T-cell (primary cell): ENCODE data around the gene FOXP1. TPM values are rescaled to one million over a fixed set of nuclear protein-coding genes. Genes with fewer than 3 reads are reported as not detected.
A peak's percentile ranks its signal among the peaks of the same experiment; 100 is the strongest.

Experiments used
- ATAC-seq, 4 experiments: fragments of 200-7000 bp in 3 of 4; fragments of 150-1000 bp in 1 of 4; cut with Tn5 transposase; replicated peaks in 1 of 4; 1 replicate in 3 of 4; 2 replicates in 1 of 4; pipeline ENCODE4 v1.10.0; 2021; ENCODE audit warnings: moderate library complexity in 3 of 4, mild to moderate bottlenecking in 2 of 4, moderate number of reproducible peaks in 1 of 4
- CTCF ChIA-PET, 2 donors: fragments of 300-600 bp; sonication (Branson Sonifier 250); formaldehyde crosslinking; loops; one replicate each; lab custom pipeline; 2022; ENCODE audit warnings: antibody characterized with exemption in 2 of 2; lab: Charles Lee
- POLR2A ChIA-PET, 2 donors: fragments of 300-600 bp; sonication (Branson Sonifier 250); formaldehyde crosslinking; loops; one replicate each; lab custom pipeline; 2022; ENCODE audit warnings: antibody characterized with exemption in 2 of 2; lab: Charles Lee
- DNase-seq, 35 experiments: peaks; one replicate each; pipeline versions ENCODE4 v3.0.0 to v3.0.0-alpha.2; 2013 to 2023
- H3K27ac ChIP-seq: one replicate; pipeline ENCODE4 v1.5.1; 2013; ENCODE audit warnings: low read length
- H3K27me3 ChIP-seq, 2 experiments: replicated peaks in 1 of 2; 1 replicate in 1 of 2; 2 replicates in 1 of 2; pipeline versions ENCODE4 v1.6.1 to v1.7.0; 2013; ENCODE audit warnings: low read length in 1 of 2, mixed read lengths in 1 of 2; ENCODE audit not compliant: control insufficient read depth in 2 of 2, insufficient read depth in 2 of 2; ENCODE audit errors: extremely low read depth in 1 of 2
- H3K36me3 ChIP-seq, 2 donors: 1 replicate in 1 of 2; 2 replicates in 1 of 2; pipeline versions ENCODE4 v1.6.1 to v1.7.0; 2013; ENCODE audit warnings: low read length in 1 of 2; ENCODE audit not compliant: control insufficient read depth in 2 of 2, insufficient read depth in 1 of 2; ENCODE audit errors: extremely low read depth in 1 of 2
- H3K4me1 ChIP-seq, 2 experiments: 1 replicate in 1 of 2; 2 replicates in 1 of 2; pipeline versions ENCODE4 v1.6.1 to v1.7.0; 2013; ENCODE audit warnings: low read length in 2 of 2, mixed read lengths in 1 of 2; ENCODE audit not compliant: insufficient read depth in 2 of 2, control insufficient read depth in 1 of 2; ENCODE audit errors: extremely low read depth in 1 of 2
- H3K4me3 ChIP-seq, 2 donors: 1 replicate in 1 of 2; 2 replicates in 1 of 2; pipeline versions ENCODE4 v1.5.1 to v1.7.0; 2013; ENCODE audit warnings: mild to moderate bottlenecking in 2 of 2, low read length in 1 of 2, moderate library complexity in 1 of 2; ENCODE audit not compliant: control insufficient read depth in 1 of 2; ENCODE audit errors: extremely low read depth in 1 of 2
- H3K9me3 ChIP-seq: 2 replicates; pipeline ENCODE4 v1.7.0; 2013
- H3K27ac Mint-ChIP-seq, 2 donors: one replicate each; pipeline ENCODE4 v1.8.0; 2020 to 2021; ENCODE audit warnings: mild to moderate bottlenecking in 2 of 2, mixed read lengths in 2 of 2
- H3K27me3 Mint-ChIP-seq, 2 donors: one replicate each; pipeline ENCODE4 v1.8.0; 2021 to 2022; ENCODE audit warnings: mixed read lengths in 2 of 2
- H3K36me3 Mint-ChIP-seq: one replicate; pipeline ENCODE4 v1.8.0; 2021; ENCODE audit warnings: mixed read lengths
- H3K4me1 Mint-ChIP-seq, 3 donors: one replicate each; pipeline ENCODE4 v1.8.0; 2020 to 2022; ENCODE audit warnings: mixed read lengths in 3 of 3, mild to moderate bottlenecking in 1 of 3
- H3K4me3 Mint-ChIP-seq, 3 donors: one replicate each; pipeline ENCODE4 v1.8.0; 2020 to 2022; ENCODE audit warnings: mild to moderate bottlenecking in 3 of 3, mixed read lengths in 3 of 3, moderate library complexity in 3 of 3
- H3K9me3 Mint-ChIP-seq, 3 donors: one replicate each; pipeline ENCODE4 v1.8.0; 2020 to 2022; ENCODE audit warnings: mixed read lengths in 3 of 3
- WGBS: methylation state at CpG from one replicate; pipeline ENCODE4 v1.1.5; 2013; ENCODE audit warnings: missing lambda C conversion rate; ENCODE audit not compliant: insufficient coverage; 5-methylcytosine and 5-hydroxymethylcytosine counted together
- total RNA-seq, 35 experiments: library from RNA in 6 of 35; stranded (reverse) in 6 of 35; fragments of 120-200 nt in 1 of 35; gene quantifications; one replicate each; pipeline versions ENCODE4 v1.2.1 to v1.2.4 and lab custom pipeline; 2013 to 2026

The FOXP1 gene
- total RNA-seq, 5 donors from 2014 or later (not counting 1 experiment from before 2014, with no cell fraction given): 258 to 586 (median 290) TPM

DNA sequence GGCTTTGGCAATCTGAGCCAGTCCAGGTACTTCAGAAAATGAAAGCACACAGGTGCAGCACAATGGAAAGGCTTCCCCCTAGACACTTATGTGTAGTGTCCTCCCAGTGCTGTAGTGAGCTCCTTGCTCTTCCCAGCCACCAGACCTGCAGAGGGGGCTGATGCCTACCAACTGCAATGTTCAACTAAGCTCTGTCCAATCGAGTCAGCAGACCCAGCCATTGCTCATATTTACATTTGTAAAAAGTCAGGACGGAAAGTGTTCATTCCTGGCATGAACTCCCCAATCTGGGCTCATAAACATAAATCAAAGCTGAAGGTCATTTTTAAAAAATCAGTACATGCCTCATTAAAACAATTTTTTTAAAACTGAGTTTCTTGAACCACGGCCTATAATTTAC, 73.0 kb downstream of the FOXP1 start:
- H3K27me3 ChIP-seq: no peaks in the 10 kb centered on the region
- peaks cover 16 to 17% of the 10 kb centered on the region in 2 experiments for H3K4me1 ChIP-seq
- no peaks in the 10 kb centered on the region for H3K9me3 ChIP-seq
- no peak for ATAC-seq
- no peaks in the 10 kb centered on the region for H3K36me3 ChIP-seq
- Mint-ChIP-seq H3K36me3 (peaks cover 4% of the 10 kb centered on the region), H3K27ac (peak overlapping the region; percentile 45 to 78), H3K27me3 (no peaks in the 10 kb centered on the region), H3K9me3 (no peaks in the 10 kb centered on the region), H3K4me3 (peak overlapping the region in 1 of 3 donors; percentile 8), H3K4me1 (peaks cover 15 to 61% (median 24%) of the 10 kb centered on the region in 3 donors)
- WGBS: no CpG with 5 or more reads among the region's 3 CpGs
- DNase-seq: no peak
- H3K27ac ChIP-seq: no peak overlapping the region
- CTCF ChIA-PET: interaction anchor here (0.6 to 2.2 kb wide), 6 partner anchors 9 to 135 kb away, joined by 3 to 14 read pairs (median 4); no protein-coding TSS in a partner anchor
- no peak overlapping the region for H3K4me3 ChIP-seq
- POLR2A ChIA-PET: interaction anchor here (0.6 to 0.8 kb wide), 2 partner anchors 206 to 381 kb away, joined by 3 read pairs; no protein-coding TSS in a partner anchor

DNA sequence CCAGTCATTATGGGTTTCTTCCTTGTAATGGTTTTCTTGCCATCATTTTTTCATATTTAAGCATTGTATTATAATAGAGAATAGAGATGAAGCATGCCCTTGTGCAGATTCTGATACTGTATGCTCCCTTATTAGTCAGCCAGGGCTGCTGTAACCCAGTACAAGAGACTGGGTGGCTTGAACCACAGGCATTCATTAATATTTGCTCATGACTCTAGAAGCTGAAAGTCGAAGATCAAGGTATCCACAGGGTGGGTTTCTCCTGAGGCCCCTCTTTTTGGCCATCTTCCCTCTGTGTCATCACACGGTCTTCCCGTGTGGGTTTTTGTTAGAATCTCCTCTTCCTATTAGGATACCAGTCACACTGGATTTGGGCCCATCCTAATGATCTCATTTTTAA, 74.5 kb downstream of the FOXP1 start:
- H3K4me1 ChIP-seq: peaks cover 16 to 17% of the 10 kb centered on the region in 2 experiments
- POLR2A ChIA-PET: interaction anchor here (0.6 to 1.0 kb wide), 2 partner anchors 13 to 58 kb away, joined by 3 to 5 read pairs; no protein-coding TSS in a partner anchor
- Mint-ChIP-seq H3K27ac (peak overlapping the region in 1 of 2 donors; percentile 59), H3K4me3 (no peak overlapping the region), H3K36me3 (peaks cover 4% of the 10 kb centered on the region), H3K9me3 (no peaks in the 10 kb centered on the region), H3K27me3 (no peaks in the 10 kb centered on the region), H3K4me1 (peaks cover 24 to 63% (median 32%) of the 10 kb centered on the region in 3 donors)
- H3K4me3 ChIP-seq: no peak overlapping the region
- no peaks in the 10 kb centered on the region for H3K9me3 ChIP-seq
- WGBS: no CpG with 5 or more reads among the region's 3 CpGs
- no peak overlapping the region for H3K27ac ChIP-seq
- DNase-seq (no peak), ATAC-seq (no peak)
- H3K36me3 ChIP-seq: no peaks in the 10 kb centered on the region
- CTCF ChIA-PET: interaction anchor here (0.5 to 1.0 kb wide), 4 partner anchors 67 to 505 kb away, joined by 3 to 5 read pairs (median 4); no protein-coding TSS in a partner anchor
- H3K27me3 ChIP-seq: no peaks in the 10 kb centered on the region

DNA sequence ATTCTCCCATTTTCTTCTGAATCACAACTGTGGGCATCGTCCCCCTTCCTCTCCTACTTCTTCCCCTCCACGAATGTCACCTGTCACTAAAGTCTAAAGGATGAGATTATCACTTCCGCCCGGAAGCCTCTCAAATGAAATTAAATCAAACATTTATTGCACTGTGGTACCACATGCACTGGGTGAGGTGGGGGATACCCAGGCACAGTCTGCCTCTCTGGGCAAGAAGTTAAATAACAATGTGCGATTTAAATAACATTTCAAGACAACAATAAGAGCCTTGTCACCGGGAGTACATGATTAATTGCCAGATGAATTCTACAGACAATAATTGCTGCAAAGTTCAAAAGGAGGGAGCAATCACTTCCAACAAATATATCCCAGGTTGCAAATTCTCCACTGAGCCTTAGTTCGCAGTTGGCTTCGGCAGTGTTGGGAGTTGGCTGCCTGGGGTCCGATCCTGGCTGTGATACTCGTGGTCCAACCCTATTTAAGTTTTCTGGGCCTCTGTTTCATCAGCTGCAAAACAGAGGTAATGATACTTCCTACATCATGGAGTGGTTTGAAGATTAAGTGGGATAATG, 77.7 kb downstream of the FOXP1 start:
- no peaks in the 10 kb centered on the region for H3K9me3 ChIP-seq
- peaks cover 16% of the 10 kb centered on the region for H3K36me3 Mint-ChIP-seq
- CTCF ChIA-PET: interaction anchor here in 1 of 2 donors (0.6 kb wide), 2 partner anchors 47 to 89 kb away, joined by 3 read pairs; no protein-coding TSS in a partner anchor
- H3K4me3 Mint-ChIP-seq: no peak overlapping the region
- H3K4me3 ChIP-seq: no peak overlapping the region
- no peaks in the 10 kb centered on the region for H3K27me3 Mint-ChIP-seq
- H3K9me3 Mint-ChIP-seq: peaks cover 0 to 5% (median 0%) of the 10 kb centered on the region in 3 donors
- H3K27ac ChIP-seq: no peak overlapping the region
- 93% methylated on average over 3 of the region's 10 CpGs for WGBS
- no peak for ATAC-seq
- peaks cover 5 to 14% of the 10 kb centered on the region in 2 experiments for H3K4me1 ChIP-seq
- peak overlapping the region in 1 of 2 donors; percentile 9 for H3K27ac Mint-ChIP-seq
- no peaks in the 10 kb centered on the region for H3K27me3 ChIP-seq
- peaks cover 52 to 68% (median 57%) of the 10 kb centered on the region in 3 donors for H3K4me1 Mint-ChIP-seq
- H3K36me3 ChIP-seq: no peaks in the 10 kb centered on the region
- POLR2A ChIA-PET: no interaction called here
- no peak for DNase-seq

DNA sequence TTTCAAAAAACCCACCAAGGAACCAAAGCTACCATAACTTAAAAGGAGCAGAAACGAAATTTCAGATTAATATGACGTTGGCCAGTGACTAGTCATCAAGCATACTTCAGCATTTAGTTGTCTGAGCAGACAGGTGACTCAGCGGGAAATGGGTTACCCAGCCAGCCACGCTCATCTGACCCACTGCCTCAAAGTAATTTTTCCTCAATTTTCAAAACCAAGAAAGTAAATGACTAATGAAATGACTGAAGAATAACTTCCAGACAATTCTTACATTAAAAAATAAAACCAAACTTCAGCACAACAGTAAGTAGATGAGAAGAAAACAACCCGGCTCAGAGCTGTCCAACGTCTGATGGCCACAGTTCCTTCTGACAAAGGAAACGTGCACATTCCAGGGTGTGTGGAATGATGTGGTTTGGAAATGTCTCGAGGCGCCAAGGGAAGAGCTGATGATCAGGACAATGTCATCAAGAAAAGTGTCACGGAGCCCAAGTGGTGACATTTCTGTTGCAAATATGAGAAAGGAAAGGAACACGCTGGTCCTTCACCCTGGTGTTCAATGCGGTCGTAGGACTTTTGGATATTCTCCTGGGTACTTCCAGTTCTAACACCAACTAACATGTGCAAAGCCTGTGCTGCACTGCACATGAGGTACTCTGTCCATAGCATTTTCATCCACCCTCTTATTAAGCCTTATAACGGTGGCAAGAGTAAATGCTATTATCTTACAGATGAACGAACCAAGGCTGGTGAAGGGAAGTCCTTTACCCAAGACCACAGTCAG, 79.1 kb downstream of the FOXP1 start:
- Histone ChIP-seq H3K4me3 (no peak overlapping the region), H3K27me3 (no peaks in the 10 kb centered on the region), H3K27ac (no peak overlapping the region), H3K36me3 (no peaks in the 10 kb centered on the region), H3K4me1 (peaks cover 2 to 9% of the 10 kb centered on the region in 2 experiments), H3K9me3 (no peaks in the 10 kb centered on the region)
- ChIA-PET CTCF (no interaction called here), POLR2A (interaction anchor here in 1 of 2 donors (0.6 kb wide), 1 partner anchor 10 kb away, joined by 3 read pairs; no protein-coding TSS in a partner anchor)
- Mint-ChIP-seq H3K4me1 (peaks cover 57 to 64% (median 58%) of the 10 kb centered on the region in 3 donors), H3K36me3 (peaks cover 21% of the 10 kb centered on the region), H3K27ac (peak overlapping the region; percentile 75 to 78), H3K4me3 (no peak overlapping the region), H3K27me3 (no peaks in the 10 kb centered on the region), H3K9me3 (peaks cover 0 to 5% (median 4%) of the 10 kb centered on the region in 3 donors)
- peak in 2 of 4 experiments; percentile 38 to 71 for ATAC-seq
- WGBS: 85% methylated on average over 7 of the region's 15 CpGs
- peak in 1 of 35 experiments; percentile 35 for DNase-seq

DNA sequence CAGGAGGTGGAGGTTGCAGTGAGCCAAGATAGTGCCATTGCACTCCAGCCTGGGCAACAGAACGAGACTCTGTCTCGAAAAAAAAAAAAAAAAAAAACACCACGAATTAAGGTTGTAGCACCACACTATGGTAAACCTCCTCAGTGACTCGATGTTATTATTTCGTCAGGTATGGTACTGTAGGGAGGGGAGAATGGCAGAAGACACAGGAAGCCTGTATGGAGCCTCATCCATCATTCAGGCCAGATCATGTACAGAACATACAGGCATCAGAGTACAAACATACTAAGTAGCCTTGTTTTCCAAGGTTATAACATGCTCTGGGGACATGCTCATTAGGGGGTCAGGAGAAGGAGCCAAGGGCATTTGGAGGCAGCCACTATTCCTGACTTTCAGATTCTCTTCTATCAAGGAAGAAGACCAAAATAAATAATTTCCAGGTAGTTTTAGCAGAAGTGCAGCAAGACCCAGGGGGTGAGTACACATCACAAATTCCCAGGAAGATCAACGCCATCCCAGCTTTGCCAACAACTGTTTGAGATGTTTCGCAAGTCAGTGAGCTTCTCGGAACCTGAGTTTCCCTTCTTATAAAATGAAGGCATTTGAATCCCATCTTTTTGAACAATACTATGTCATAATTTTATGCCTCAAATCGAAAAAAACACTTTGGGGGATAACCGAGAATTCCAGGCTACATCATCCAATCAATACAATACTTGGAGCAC, 79.8 kb downstream of the FOXP1 start:
- Mint-ChIP-seq H3K36me3 (peaks cover 21% of the 10 kb centered on the region), H3K4me1 (peaks cover 60 to 63% (median 61%) of the 10 kb centered on the region in 3 donors), H3K9me3 (peaks cover 0 to 5% (median 4%) of the 10 kb centered on the region in 3 donors), H3K27ac (peak overlapping the region; percentile 78 to 80), H3K27me3 (no peaks in the 10 kb centered on the region), H3K4me3 (no peak overlapping the region)
- CTCF ChIA-PET: no interaction called here
- DNase-seq: no peak
- ATAC-seq: peak in 1 of 4 experiments; percentile 24
- POLR2A ChIA-PET: interaction anchor here in 1 of 2 donors (0.6 kb wide), 1 partner anchor 10 kb away, joined by 3 read pairs; no protein-coding TSS in a partner anchor
- Histone ChIP-seq H3K4me1 (peaks cover 2 to 10% of the 10 kb centered on the region in 2 experiments), H3K9me3 (no peaks in the 10 kb centered on the region), H3K36me3 (no peaks in the 10 kb centered on the region), H3K27me3 (no peaks in the 10 kb centered on the region), H3K27ac (no peak overlapping the region), H3K4me3 (no peak overlapping the region)
- WGBS: 93% methylated on average over 4 of the region's 10 CpGs
